Fibroblast of skin of abdomen (primary cell): ENCODE measurements around the gene UBE2H.
"Not testable (repeated sequence)": the region's sequence is repeated elsewhere in the genome, so short reads cannot be mapped to it uniquely, and the experiment has no call there.

Source experiments
- DNase-seq: peaks from one replicate; pipeline ENCODE4 v3.0.0-alpha.2; 2013

UBE2H gene

GRCh38 chr7:129870668-129871067 lies 82.1 kb downstream of the UBE2H start:
- no peak for DNase-seq

- DNase-seq: no peak
Measured at GRCh38 chr7:129866251-129866650, 86.5 kb downstream of the UBE2H start.

DNA sequence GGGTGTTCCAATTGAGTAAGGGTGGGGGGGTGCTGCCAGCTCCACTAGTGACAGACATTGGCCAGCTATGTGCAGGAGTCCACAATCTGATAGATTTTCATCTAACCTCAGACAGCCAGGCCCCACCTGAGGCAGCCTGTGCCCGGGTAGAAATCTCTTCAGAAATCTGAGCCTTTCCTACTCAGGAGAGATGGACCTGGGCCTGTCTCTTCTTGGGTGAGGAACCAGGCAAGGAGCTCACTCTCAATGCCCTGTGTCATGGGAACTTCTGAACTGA lies 86.9 kb downstream of the UBE2H start:
- no peak for DNase-seq

GRCh38 chr7:129865093-129865924 lies 87.5 kb downstream of the UBE2H start:
- DNase-seq: peak; percentile 55

DNA sequence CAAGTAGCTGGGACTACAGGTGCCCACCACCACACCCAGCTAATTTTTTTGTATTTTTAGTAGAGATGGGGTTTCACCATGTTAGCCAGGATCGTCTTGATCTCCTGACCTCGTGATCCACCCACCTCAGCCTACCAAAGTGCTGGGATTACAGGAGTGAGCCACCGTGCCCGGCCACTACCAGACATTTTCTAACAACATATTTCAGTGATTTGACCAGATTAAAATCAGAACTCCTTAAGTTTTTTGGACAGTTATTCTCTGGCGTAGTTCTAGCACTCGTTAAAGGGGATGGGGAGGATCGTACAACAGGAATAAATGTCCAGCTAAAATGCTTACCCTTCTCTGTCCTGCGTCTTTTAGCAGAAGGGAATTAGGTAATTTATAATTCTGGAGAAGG lies 88.1 kb downstream of the UBE2H start:
- not testable (repeated sequence) for DNase-seq

DNA sequence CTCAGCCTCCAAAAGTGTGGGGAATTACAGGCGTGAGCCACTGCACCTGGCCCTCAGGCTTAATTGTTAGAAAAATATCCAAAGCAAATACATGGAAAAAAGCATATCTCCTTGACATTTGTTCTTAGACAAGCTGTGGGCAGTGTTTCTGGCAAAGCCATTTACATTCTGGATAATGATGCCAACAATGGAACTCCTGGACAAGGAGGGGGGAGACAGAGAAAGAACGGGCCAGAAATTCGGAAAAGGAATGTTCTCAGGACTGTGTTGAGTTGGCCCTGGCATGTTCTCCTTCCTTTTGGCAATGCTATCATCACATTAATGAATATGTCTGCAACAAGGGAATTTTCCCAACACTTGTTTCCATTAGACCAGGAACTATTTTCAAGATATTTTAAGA lies 88.7 kb downstream of the UBE2H start:
- no peak for DNase-seq

- DNase-seq: no peak
Measured at GRCh38 chr7:129862682-129863081, 90.1 kb downstream of the UBE2H start.

DNA sequence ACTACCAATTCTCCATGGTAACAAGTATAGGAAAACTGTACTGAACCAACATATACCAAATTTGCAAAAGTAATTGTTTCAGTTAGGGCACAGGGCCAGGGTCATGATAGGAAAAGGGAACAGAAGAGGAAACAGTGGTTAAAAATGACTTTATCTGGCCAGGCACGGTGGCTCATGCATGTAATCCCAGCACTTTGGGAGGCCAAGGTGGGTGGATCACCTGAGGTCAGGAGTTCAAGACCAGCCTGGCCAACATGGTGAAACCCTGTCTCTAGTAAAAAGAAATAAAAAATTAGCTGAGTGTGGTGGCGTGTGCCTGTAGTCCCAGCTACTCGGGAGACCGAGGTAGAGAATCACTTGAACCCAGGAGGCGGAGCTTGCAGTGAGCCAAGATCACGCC lies 92.0 kb downstream of the UBE2H start:
- not testable (repeated sequence) for DNase-seq

- peak; percentile 37 for DNase-seq
Measured at GRCh38 chr7:129859183-129859582, 93.6 kb downstream of the UBE2H start.

- no peak for DNase-seq
Measured at GRCh38 chr7:129858490-129858889, 94.3 kb downstream of the UBE2H start.

DNA sequence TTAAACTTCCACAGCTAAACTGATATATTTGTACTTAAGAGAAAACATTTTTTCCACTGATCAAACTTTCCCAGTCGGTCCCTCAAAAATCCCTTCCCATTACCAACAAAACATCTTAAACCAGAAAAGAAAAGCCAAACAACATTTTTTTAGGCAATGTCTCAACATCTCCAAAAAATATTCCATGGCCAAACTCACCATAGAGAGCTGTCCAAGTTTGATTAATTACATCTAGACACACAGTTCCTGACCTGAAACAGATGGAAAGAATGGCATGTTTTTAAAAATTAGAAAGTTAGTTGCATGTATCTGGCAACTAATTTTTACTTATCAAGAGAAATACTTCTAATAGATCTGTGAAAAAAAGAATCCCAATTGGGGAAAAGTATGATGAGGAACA lies 95.4 kb downstream of the UBE2H start:
- DNase-seq: peak; percentile 47

DNA sequence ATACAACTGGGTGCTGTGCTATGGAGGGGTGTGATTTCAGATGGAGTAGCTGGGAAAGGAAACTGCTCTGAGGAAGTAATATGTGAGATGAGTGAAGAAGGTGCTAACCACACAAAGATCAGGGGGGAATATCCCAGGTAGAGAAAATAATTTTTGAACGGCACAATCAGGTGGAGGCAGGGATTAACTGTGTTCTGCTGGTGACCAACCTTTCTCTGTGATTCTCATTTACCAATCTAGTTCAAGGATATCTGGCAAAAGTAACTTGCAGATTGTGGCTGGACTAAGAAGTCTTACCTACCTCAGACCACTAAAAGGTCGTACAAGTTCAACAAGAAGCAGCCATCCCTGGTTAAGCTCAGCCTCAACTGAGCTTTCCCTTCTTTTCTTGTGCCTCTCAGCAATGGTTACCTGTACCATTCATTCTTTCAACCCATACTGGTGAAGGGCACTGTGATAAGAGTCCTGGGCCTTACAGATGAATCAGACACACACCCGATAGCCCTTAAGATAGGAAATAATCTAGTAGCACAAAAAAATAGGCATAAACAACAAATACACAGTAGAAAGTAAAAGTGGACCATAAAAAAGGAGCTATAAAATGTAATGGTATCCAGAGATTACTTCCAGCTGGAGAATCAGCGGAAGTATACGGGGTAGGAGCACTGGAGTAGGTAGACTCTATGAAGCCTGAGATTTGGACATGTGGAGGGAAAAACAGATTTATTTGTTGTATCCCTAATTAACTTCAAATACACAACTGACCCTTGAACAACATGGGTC lies 96.6 kb downstream of the UBE2H start:
- no peak for DNase-seq

GRCh38 chr7:129855234-129855673 lies 97.5 kb downstream of the UBE2H start:
- DNase-seq: peak; percentile 98

GRCh38 chr7:129854401-129854800 lies 98.4 kb downstream of the UBE2H start:
- peak; percentile 54 for DNase-seq

DNA sequence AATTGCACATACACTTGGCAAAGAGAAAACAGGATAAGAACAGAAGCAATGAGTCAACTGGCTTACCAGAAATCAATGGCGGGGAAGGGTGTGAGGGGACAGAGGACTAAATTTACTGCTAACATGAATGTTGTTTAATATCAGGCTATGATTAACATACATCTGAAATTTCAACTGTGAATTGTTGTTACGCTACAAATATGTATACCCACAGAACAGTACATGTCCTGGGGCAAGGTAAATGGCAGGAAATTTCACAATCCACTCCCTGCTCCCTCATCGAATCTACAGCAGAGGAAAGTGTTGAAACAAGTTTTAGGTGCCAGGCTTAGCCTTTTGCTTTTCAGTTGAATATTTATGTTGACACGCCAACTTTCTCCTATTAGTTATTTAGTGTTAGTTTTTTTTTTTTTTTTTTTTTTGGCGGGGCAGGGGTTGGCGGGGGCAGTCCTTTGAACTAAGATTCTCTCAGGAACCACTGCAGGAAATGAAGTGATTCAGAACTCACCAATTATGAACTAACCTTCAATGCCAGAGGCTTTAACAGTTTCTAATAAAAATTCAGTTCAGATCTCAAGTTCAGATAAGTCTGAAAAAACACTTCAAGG lies 99.0 kb downstream of the UBE2H start:
- no peak for DNase-seq

- no peak for DNase-seq
Measured at GRCh38 chr7:129851809-129852208, 101.0 kb downstream of the UBE2H start.

GRCh38 chr7:129851174-129851573 lies 101.6 kb downstream of the UBE2H start:
- DNase-seq: no peak

DNA sequence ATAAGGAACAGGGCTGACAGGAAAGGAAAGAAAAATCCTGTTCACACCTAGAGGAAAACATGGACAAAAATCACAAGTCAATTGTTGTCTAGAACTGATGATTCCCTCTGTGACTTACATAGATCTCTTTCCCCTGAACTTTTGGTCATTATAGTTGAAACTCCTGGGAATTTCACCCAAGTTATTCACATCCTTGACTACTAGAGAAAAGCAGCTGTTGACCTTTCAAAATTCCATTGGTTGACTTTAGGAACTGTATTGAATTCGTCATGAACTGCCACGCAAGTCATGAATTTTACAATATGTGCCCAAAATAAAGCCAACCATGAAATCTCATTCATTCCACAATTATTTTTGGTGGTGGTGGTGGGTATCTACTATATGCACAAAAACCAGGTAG lies 104.3 kb downstream of the UBE2H start:
- no peak for DNase-seq

- DNase-seq: peak; percentile 77
Measured at GRCh38 chr7:129845972-129846327, 106.8 kb downstream of the UBE2H start.

- peak; percentile 78 for DNase-seq
Measured at GRCh38 chr7:129845178-129845971, 107.4 kb downstream of the UBE2H start.

DNA sequence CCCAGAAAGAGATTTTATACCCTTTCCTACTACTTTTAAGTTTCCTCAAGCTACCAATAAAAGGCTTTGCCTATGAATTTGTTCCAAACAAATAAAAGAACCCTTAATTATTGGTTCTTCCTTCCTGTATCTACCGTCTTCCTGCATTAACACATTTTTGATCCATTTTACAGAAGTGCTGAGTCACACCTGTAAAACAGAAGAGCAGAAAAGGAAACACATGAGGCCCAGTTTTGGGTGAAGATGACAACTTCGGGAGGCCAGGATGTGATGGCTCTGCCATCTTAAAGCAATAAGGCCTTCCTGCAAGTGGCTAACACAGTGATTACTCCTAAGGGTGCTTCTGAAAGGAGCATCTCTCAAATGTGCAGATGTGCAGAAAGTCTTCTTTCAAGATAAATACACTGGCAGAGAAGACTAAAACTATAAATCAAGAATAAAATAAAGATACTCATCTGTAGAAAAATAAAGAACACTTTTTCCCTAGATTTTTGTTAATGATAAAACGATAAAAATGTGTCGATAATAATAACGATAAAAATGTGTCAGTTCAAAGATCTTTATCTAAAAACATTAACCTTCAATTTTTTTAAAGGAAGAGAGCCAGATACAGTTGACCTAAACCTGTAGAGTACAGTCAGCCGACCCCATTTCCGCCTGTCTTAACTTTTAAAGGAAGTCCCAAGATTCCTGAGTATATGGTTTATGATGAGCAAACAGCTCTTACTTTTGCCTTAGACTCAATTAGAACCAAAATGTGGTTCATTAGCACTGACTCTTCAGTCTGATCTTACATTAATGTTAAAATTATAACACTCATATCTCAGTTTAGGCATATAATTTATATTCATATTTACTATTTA lies 108.6 kb downstream of the UBE2H start:
- no peak for DNase-seq

DNA sequence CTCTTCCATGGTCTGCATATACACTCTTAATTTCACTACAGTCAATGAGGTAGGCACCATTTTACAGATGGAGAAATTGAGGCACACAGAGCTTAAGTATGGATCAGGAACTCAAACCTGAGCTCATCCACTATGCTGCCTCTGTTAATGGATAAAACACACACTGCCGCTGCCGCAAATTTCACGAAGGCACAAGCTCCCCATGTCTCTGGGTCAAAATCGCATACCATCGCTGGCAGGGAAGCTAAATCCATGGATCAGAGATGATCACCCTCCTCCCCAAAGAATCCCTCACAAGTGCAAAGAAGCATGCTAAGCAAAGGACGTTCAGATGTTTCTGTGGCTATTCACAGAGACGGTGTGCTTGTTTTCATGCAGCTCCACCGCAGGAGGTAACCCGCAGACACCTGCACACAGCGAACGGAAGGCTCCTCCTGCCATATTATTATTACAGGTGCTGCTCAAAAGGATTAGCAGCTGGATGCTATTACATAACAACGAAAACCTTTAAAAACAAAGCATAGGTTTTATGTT lies 109.3 kb downstream of the UBE2H start:
- DNase-seq: no peak
